GM21381 (cell line): ENCODE data around the gene KLHDC8B.
A peak's percentile ranks its signal among the peaks of the same experiment; 100 is the strongest.

ENCODE experiments used
- ATAC-seq: cut with Tn5 transposase; IDR thresholded peaks from one replicate; pipeline ENCODE4 v1.9.1; 2021; ENCODE audit warnings: mild to moderate bottlenecking, moderate library complexity; ENCODE audit not compliant: unreplicated experiment

Gene KLHDC8B

GRCh38 chr3:49158103-49158709, 13.2 kb upstream of the KLHDC8B start:
- ATAC-seq: no peak

GRCh38 chr3:49158792-49159191, 12.6 kb upstream of the KLHDC8B start:
- ATAC-seq: no peak

- no peak for ATAC-seq
Measured at GRCh38 chr3:49161197-49161596, 10.2 kb upstream of the KLHDC8B start.

- no peak for ATAC-seq
Measured at GRCh38 chr3:49161808-49162530, 9.4 kb upstream of the KLHDC8B start.

- ATAC-seq: no peak
Measured at GRCh38 chr3:49162751-49163419, 8.5 kb upstream of the KLHDC8B start.

GRCh38 chr3:49163609-49164008, 7.8 kb upstream of the KLHDC8B start:
- no peak for ATAC-seq

- no peak for ATAC-seq
Measured at GRCh38 chr3:49164983-49165720, 6.2 kb upstream of the KLHDC8B start.

- ATAC-seq: peak; percentile 73
Measured at GRCh38 chr3:49165771-49166751, 5.3 kb upstream of the KLHDC8B start, which contains the start of gene CCDC71. CCDC71 (minus strand) TSS chr3:49166331; CDS start chr3:49164208, 2,123 bp downstream.

- ATAC-seq: no peak
Measured at GRCh38 chr3:49166752-49167556, 4.4 kb upstream of the KLHDC8B start.

- no peak for ATAC-seq
Measured at GRCh38 chr3:49170744-49171118, 667 bp upstream of the KLHDC8B start.

- ATAC-seq: no peak
Measured at GRCh38 chr3:49171775-49172500, 540 bp downstream of the KLHDC8B start.

GRCh38 chr3:49172551-49173041, 1.2 kb downstream of the KLHDC8B start:
- ATAC-seq: no peak

- ATAC-seq: no peak
Measured at GRCh38 chr3:49173116-49173791, 1.9 kb downstream of the KLHDC8B start.

GRCh38 chr3:49173792-49174170, 2.4 kb downstream of the KLHDC8B start:
- ATAC-seq: no peak

GRCh38 chr3:49174397-49174985, 3.1 kb downstream of the KLHDC8B start:
- no peak for ATAC-seq

- no peak for ATAC-seq
Measured at GRCh38 chr3:49175530-49175929, 4.1 kb downstream of the KLHDC8B start.

GRCh38 chr3:49177073-49177472, 5.7 kb downstream of the KLHDC8B start:
- no peak for ATAC-seq

- no peak for ATAC-seq
Measured at GRCh38 chr3:49180116-49180515, 8.7 kb downstream of the KLHDC8B start.
